Embryonic facial prominence (tissue), 1 donor: ENCODE measurements around the gene ENTHD1.
"Not testable (repeated sequence)": the region's sequence is repeated elsewhere in the genome, so short reads cannot be mapped to it uniquely, and the experiment has no call there.

Source experiments
- DNase-seq: peaks from one replicate; pipeline ENCODE4 v3.0.0-alpha.2; 2016; ENCODE audit errors: extremely low spot score

Gene ENTHD1

DNA sequence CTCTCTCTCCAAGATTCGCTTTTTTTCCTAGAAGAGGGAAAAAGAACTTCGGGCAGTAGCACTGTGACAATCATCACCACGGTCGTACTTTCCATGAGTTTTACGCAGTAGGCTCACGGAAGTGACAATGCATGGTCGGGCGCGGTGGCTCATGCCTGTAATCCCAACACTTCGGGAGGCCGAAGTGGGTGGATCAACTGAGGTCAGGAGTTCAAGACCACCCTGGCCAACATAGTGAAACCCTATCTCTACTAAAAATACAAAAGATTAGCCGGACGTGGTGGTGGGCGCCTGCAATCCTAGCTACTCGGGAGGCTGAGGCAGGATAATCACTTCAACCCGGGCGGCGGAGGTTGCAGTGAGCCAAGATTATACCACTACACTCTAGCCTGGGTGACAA, 30.7 kb upstream of the ENTHD1 start:
- no peak for DNase-seq

DNA sequence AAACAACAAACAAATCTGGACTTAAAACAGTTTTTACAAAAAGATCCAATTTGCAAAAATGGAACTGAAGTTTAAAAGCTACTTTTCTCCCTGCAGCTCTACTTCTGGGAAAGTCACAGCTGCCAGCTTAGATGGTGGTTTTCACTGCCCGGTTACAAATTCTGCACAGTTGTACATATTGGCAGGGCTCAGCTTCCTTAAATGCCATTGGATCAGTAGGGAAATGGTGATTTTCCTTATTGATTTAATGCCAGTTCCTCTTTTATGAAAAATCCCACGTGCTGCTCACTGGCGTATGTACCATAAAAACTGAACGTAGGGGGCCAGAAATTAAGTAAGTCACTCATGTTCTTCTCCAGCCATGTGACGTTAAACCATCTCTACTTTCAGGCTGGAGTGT, 30.1 kb upstream of the ENTHD1 start:
- DNase-seq, result no peak

DNA sequence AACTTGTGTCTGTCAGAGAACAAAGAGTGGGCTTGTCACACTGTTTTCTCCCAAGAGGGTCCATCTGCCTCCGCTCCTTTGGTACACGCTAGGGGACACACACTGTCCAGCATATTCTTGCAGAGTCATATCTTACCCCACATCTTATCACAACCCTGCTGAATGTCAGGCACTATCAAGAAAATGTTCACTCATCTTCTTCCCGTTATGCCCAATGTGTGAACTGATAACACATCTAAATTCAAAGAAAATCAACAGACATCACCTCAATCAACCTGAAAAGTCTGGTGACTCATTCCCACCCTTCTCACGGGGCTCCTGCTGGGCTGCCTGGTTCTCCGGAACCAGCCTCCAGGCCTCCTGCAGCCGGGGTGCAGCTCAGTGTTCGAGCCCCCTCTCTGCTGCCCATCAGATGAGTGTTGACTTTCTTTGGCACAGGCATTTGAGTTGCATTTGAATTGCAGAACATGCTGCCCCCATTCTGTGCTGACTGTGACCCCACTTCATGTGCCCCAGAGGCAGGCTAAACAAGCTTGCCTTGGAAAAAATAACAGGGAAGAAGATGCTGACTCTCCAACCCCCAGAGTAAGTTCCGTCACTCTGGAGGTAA, 26.7 kb upstream of the ENTHD1 start:
- DNase-seq, result no peak

DNA sequence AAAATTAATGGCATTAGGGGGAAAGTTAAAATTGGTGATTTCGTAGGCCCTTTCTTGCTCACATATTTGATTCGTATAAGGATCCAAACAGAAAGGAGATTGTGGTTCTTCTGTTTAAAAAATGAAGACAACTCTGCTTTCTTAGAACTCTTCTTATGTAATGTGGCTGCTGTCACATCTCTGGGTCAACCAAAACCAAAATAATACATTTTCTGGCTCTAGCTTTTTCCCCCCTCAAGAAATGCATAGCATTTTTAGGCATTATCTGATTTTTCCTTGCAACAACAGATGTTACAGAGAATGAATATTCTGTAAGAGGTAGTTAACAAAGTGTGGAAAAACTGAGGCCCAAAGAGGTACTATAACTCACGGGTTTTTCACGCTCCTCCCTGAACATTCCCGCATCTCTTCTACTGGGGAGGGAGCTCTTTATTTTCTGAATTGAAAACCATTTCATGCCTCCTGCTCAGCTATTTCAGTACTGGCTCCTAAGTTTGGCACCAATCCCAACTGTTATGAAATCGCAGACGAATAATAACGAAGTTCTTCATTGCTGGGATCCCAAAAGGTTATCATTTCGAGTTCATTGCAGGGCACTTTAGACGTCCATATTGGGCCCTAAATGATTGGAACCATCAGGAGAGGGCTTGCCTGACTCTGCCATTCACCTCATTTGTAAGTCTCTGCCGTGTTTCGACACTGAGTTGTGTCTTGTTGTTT, 24.4 kb upstream of the ENTHD1 start:
- DNase-seq, result no peak

DNA sequence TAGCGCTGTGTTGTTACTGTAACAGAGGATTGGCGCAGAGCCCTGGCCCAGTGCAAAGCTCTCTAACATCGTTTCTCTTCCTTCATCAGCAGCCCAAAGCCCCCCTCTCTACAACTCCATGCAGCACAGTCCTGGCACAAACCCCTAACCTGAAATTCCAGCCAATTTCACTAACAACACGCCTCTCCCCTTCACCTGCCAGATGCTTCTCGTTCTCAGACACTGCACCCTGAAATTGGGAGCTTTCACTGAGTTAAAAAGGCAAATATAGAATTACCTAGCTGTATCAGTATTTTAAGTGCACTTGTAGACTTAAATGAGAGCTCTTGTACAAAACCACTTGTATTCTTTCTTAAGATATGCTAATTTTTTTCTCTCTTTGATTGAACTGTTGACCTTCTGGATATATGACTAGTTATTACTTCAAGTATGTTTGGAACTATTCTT, 23.7 kb upstream of the ENTHD1 start:
- DNase-seq, result no peak

DNA sequence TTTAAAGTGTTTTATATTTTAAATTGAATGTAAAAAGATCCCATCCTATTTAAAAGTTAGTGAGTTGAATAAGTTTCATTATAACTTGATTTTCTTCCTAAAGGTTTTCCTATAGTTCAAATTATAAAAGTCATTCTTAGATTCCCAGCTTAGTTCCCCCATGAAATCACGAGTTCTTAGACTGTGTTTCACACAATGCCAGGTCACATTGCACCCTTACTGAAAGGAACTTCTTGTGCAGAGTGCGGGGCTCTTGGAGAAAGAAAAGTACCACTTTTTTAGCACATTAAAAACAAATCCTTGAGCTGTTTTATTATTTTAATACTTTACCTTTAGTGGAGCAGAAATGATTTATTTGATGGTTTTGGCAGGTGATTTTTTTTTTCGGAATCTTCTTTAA, 22.9 kb upstream of the ENTHD1 start:
- DNase-seq, result no peak

DNA sequence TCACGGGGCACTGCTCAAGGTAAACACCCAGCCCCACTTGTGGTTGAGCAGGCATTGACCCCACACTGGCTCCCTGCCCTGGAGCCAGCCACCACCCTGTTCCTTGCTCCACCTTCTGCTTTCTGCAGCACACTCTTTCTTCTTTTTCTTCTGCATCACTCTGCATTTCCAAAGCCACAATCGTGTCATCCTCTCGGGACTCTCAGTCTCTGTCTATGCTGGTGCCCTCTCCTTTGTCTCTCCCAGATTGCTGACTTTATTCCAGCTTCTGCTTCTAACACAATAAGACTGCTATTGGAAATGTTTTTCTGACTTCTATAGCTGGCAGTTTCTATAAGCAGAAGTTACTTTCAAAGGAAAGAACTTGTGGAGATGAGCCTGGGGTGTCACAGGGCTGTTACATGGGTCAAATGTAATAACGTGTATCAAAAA, 21.8 kb upstream of the ENTHD1 start:
- DNase-seq, result no peak

DNA sequence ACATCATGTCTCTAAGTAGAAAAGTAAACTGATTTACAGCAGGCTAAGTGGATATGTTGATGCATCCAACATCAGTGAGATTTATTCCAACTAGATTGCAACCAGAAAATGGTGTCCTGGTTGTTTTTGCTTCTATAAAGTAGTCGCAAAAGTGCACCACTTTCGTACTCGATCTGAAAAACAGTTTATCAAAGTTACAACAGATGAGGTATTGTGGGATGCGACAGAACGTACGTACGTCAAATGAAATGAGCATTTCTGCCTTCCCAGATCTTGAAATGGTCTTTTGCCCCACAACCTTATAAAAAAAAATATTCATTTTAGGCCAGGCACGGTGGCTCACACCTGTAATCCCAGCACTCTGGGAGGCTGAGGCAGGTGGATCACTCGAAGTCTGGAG, 21.0 kb upstream of the ENTHD1 start:
- no peak for DNase-seq

DNA sequence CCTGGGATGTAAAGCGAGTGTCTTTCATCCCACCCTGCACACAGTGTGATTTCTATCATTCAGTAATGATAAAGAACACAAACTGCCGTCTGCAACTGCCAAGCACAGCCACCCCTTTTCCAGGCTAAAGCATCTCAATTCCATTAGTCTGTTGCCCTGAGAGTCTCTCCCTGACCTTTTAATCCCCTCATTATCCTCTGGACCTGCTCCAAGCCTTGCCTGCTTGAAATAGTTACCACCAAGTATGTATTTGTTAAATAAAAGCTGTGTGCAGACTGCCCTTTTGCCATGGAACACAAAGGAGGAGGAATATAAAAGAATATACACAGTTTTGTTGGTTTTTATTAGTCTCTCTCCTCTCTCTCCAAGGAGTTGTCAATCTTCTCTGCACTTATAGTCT, 20.3 kb upstream of the ENTHD1 start:
- DNase-seq, result no peak

DNA sequence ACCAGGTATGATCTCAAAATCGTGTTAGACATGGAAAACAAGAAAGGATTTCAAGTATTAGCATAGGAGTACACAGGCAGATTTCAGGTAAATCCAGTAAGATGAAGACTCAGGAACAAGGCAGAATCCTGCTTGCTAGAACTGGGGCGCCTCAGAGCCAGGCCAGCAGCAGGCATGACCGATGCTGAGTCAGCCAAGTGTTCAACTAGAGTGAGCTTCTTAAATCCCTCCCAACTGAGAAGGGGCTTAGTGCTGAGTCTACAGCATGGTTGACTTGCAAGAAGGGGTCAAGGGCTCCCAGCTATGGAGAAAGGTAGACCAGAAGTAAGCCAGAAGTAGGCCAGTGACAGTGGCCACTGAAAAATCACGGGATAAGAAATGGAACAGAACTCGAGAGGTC, 19.8 kb upstream of the ENTHD1 start:
- no peak for DNase-seq

DNA sequence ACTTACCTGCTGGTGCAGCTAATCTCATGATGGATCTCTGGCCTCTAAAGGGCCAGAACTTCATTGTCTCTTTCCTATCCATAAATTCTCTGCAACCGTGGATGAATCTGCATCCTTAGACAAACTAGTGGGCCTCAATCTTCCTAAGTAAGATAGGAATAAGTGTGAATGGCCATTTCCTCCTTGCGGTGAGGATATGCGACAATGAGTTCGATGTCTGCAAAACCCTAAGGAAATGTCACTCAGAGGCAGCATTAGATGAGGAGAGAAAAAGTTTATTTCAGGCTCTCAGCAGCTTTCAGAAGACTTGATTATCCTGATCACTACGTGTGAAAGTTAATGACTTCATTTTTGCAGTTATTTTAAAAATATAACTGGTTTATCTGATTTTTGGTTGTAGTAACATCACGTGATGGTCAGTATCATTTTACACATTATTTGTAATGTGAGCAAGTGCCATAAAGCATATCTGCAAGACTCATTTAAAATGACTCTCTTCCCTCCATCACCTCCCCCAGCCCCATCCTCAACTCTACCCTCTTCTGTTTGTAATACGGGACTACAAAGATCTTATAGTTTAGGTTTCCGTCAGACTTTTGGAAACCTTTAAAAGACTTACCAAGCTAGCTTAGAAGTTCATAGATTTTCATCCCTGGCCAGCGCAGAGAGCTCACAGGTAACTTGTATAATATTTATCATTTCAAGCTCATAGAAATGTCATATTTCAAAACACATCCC, 17.5 kb upstream of the ENTHD1 start:
- no peak for DNase-seq

DNA sequence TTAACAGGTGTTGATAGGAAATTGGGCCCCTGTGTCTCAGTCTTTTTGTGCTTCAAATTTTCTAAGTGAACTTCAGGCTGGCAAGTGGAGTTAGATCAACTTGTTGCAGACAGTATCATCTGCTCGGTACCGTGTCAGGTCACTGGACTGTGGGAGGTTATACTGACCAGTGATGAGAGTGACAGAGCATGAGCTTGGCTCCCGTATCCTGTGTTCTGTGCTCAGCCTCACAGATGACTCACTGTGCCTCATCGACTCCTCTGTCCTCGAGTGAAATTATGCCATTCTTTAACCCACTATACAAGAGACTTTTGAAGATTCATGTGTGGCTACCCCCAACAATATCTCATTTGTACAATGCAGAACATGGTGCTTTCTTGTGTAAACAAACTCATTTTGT, 15.2 kb upstream of the ENTHD1 start:
- no peak for DNase-seq

DNA sequence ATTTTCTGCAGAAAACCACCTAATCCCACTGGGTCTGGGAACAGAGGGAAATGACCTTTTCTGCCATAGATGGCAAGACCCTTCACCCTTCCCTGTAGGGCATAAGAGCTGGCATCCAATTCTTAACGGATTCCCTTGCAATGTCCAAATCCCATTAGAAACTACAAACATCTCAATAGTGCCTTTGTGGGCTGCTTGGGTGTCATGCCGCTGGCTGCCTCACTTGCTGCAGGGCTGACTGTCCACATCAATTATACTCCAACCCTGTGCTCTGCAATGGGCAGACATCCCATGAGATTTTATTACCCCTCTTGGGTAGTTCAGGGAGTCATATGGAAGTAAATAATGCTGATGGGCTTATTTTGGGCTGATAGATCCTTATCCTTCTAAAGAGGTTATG, 14.6 kb upstream of the ENTHD1 start:
- no peak for DNase-seq

DNA sequence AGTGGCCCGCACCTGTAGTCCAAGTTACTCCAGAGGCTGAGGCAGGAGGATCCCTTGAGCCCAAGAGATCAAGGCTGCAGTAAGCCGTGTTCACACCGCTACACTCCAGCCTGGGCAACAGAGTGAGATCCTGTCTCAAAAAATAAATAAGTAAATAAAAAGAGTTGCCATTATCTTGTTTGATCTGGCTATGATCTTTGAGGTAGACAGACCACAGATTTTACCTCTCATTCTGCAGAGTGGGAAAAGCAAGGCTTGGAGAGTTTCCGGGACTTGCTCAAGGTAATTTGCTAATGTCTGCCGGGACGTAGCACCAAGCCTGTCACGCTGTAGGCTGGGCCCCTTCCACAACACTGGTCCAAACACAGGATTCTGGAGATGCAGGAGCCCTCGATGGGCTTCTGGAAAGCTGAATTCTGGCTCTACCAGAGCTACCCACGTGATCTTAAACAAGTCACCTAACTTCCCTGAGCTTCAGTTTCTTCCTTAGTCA, 14.1 kb upstream of the ENTHD1 start:
- DNase-seq, result no peak

DNA sequence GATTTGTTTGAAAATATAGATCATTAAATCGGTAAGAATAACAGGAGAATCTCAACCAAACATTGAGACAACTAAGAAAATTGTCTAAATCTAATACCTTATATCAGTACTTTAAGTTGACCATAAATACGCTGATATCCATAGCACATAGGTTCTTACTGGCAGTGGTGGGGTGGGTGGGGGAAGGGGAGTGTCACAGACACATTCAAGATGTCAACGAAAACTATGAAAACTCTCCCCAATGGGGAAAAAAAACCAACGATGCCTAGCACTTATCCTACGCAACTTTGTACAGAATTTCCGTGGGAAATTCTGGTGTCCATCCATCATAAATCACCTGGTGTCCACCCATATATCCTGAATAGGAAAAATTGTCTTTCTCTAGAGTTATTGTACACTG, 13.5 kb upstream of the ENTHD1 start:
- no peak for DNase-seq

DNA sequence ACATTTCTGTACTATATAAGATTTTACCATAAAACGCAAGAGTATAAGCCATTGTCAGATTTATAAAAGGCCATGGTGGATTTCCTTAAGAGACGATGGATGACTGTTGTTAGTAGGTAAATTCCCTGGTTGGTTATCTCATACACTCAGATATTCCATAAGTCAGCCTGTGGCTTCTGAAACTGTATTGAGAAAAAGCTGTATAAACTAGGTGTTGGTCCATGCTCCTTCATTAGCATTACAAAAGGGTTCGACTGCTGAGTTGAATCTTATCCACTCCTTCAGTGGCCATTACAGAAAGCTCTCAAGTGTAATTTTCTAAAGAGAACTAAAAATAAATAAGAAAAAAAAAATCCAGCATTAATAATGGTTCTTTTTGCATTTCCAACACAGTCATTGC, 12.6 kb upstream of the ENTHD1 start:
- no peak for DNase-seq

DNA sequence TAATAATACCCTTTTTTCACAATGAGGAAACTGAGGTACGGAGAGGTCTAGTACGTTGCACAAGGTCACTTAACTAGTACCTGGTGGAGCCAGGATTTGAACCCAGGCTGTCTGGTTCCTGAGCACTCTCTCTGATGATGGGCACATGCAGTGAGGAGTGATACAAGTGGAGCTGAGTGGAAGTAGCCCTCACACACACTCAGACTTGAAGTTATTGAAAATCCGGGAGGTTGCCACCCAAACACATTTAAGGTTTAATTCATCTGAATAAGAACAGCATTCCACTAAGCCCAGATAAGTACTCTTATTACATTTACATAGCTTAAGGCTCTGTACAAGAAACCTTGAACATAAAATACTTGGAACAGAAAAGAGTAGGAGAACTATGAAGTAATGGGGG, 12.1 kb upstream of the ENTHD1 start:
- DNase-seq, result no peak

DNA sequence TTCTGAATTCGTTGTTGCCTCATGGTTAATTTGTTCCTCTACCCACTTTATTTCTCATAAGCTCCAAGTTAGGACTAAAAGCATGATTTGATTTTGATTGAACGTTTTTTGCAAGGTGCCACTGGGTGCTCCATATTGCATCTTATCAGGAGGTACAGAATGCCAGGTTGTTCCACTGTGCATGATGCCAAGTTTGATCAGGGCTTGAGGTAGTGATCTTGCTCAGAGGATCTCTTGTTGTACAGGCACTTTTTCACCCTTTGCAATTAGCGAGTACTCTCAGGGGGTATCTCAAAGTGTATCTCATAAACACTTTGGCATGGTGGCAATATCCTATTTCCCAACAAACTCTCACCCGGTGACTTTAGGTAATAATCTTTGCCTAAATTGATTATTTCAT, 11.3 kb upstream of the ENTHD1 start:
- no peak for DNase-seq

DNA sequence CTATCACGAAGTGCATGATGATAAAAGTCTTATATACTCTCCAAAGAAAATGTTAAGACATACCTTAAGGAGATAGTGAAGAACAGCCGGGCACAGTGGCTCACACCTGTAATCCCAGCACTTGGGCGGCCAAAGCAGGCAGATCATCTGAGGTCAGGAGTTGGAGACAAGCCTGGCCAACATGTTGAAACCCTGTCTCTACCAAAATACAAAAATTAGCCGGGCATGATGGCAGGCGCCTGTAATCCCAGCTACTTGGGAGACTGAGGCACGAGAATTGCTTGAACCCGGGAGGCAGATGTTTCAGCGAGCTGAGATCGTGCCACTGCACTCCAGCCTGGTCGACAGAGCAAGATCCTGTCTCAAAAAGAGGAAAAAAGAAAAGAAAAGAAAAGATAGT, 10.5 kb upstream of the ENTHD1 start:
- DNase-seq, result not testable (repeated sequence)

DNA sequence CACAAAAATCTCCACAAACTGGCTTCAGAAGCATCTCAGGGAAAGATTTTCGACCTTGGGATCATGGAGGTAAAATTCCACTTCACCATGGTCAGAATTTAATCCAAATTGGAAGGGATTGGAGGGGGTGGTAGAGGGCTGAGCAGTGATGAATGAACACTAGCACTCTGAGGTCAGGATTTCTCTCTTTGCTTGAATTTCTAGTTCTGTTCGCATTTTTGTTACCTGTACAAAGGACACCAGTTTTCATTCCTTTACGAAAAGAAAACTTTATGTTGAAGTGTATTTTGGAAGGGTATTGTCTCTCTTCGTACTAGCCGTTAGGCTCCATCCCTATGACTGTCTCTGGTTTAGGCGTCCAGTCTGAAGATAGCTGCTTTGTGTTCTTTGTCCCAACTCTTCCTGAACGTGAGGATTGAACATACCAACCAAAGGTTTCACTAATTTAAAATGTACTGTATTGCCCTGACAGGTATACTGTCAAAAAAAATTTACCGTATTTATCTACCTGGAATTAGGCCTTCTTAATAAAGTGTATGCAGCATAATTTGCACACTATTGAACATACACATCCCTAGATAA, 8.1 kb upstream of the ENTHD1 start:
- DNase-seq, result no peak

DNA sequence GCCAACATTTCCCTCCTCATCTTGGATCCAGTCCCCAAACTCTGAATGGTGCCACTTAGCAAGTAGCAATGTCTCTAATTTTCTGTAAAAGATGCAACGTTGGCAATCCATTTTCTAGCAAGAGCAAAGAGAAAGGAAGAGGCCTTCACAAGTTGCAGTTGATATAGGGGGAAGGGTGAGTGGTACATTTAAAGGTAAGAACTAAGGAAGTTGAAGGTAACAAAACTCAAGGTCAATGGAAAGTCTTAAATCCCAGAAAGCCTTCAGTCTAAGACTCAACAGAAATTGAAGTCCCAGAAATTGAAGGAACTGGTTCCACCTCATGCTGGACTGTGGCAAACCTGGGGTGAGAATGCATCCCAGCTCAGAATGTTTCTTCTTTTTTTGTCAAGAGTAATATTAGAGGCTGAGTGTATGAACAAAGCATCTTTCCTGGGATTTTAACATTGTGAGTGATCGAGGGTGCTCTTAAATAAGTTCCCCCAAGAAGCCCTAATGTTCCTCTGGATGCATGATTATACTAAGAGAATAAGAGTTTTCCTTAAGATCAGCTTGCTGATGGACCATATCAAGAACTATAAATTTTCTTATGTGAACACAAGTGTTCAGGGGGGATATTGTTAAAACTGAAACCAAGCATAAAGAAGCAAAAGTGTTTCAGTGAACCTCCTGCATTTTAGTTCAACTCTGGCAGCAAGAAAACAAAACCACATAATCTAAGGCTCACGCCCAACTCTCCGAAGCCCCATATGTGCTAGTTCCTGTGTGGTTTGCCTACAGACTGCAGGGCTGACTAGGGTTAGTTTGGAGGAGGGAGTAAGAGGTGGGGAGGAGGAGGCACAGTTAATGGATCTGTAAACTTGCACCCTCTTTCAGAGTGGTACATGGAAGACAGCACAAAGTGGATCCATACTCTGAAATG, 7.0 kb upstream of the ENTHD1 start, which contains the start of gene GRAP2:
Gene GRAP2, plus strand, starts transcription at position 779 of the 922 bp plus-strand sequence. CDS start 46,023 bp downstream, outside the sequence.
- DNase-seq, result no peak
